Retina (tissue), 1 donor: ENCODE results near the gene POTEB.
"Not testable (repeated sequence)": the region's sequence is repeated elsewhere in the genome, so short reads cannot be mapped to it uniquely, and the experiment has no call there.

Experiments
- DNase-seq: peaks from one replicate; pipeline ENCODE4 v3.0.0-alpha.2; 2016

Gene POTEB

GRCh38 chr15:21877635-21878034 is at the start of gene POTEB:
Gene POTEB, minus strand, starts transcription at chr15:21877735. Its CDS starts 489 bp downstream, at chr15:21877246.
- DNase-seq: not testable (repeated sequence)

- DNase-seq: not testable (repeated sequence)
Measured at GRCh38 chr15:21890955-21891354, 13.4 kb upstream of the POTEB start.

- not testable (repeated sequence) for DNase-seq
Measured at GRCh38 chr15:21889542-21889941, 12.0 kb upstream of the POTEB start.

GRCh38 chr15:21838831-21839230 is 38.7 kb downstream of the POTEB start:
- not testable (repeated sequence) for DNase-seq
